Ishikawa (cell line): ENCODE data around the gene RPRML.

ENCODE experiments used
- CREB1 ChIP-seq: IDR thresholded peaks from 2 replicates; pipeline ENCODE4 v1.6.1; 2012; ENCODE audit warnings: low read depth
- EP300 ChIP-seq: IDR thresholded peaks from 2 replicates; pipeline ENCODE4 v1.6.1; 2012; ENCODE audit warnings: borderline replicate concordance
- FOXM1 ChIP-seq: IDR thresholded peaks from 2 replicates; pipeline ENCODE4 v1.6.1; 2012; ENCODE audit warnings: low read depth, borderline replicate concordance
- RAD21 ChIP-seq: IDR thresholded peaks from 2 replicates; pipeline ENCODE4 v1.6.1; 2012; ENCODE audit warnings: low read depth

GRCh38 chr17:47004906-47005305 is 25.9 kb upstream of the RPRML start:
- no peak for TF ChIP-seq EP300
- TF ChIP-seq CREB1, result no peak
- no peak for TF ChIP-seq FOXM1
- TF ChIP-seq RAD21, result no peak
